Smooth muscle cell (in vitro differentiated cells): ENCODE data around the gene ZNF385C. TPM values are rescaled to one million over a fixed set of nuclear protein-coding genes. Genes with fewer than 3 reads are reported as not detected.

Experiments
- DNase-seq: peaks from one replicate; lab custom pipeline; 2025; ENCODE audit not compliant: unreplicated experiment; lab: John Stamatoyannopoulos, UW
- H2AFZ ChIP-seq: fragments of 200-600 bp; sonication (generic); 2 replicates; pipeline ENCODE4 v1.6.0; 2016; ENCODE audit warnings: antibody characterized with exemption, low read depth, mild to moderate bottlenecking
- H3F3A ChIP-seq: fragments of 200-600 bp; sonication (generic); 2 replicates; pipeline ENCODE4 v1.6.0; 2017; ENCODE audit warnings: antibody characterized with exemption, low read depth
- H3K27ac ChIP-seq: fragments of 200-600 bp; sonication (generic); 2 replicates; pipeline ENCODE4 v1.5.1; 2016; ENCODE audit warnings: low read depth, mild to moderate bottlenecking
- H3K27me3 ChIP-seq: fragments of 200-600 bp; sonication (generic); 2 replicates; pipeline ENCODE4 v1.6.1; 2016; ENCODE audit warnings: low read depth, mild to moderate bottlenecking
- H3K36me3 ChIP-seq: fragments of 200-600 bp; sonication (generic); 2 replicates; pipeline ENCODE4 v1.5.1; 2016; ENCODE audit warnings: low read depth
- H3K4me1 ChIP-seq: fragments of 200-600 bp; sonication (generic); 2 replicates; pipeline ENCODE4 v1.5.1; 2016; ENCODE audit warnings: low read depth
- H3K4me2 ChIP-seq: fragments of 200-600 bp; sonication (generic); 2 replicates; pipeline ENCODE4 v1.6.0; 2016; ENCODE audit warnings: mild to moderate bottlenecking
- H3K4me3 ChIP-seq: fragments of 200-600 bp; sonication (generic); 2 replicates; pipeline ENCODE4 v1.5.1; 2016; ENCODE audit warnings: mild to moderate bottlenecking
- H3K79me2 ChIP-seq: fragments of 200-600 bp; sonication (generic); 2 replicates; pipeline ENCODE4 v1.6.0; 2016; ENCODE audit warnings: low read depth, mild to moderate bottlenecking
- H3K9ac ChIP-seq: fragments of 200-600 bp; sonication (generic); 2 replicates; pipeline ENCODE4 v1.6.0; 2016; ENCODE audit warnings: low read depth
- H3K9me3 ChIP-seq: fragments of 200-600 bp; sonication (generic); replicated peaks from 2 replicates; pipeline ENCODE4 v1.5.1; 2016; ENCODE audit warnings: low read depth
- H4K20me1 ChIP-seq: fragments of 200-600 bp; sonication (generic); 2 replicates; pipeline ENCODE4 v1.6.0; 2016; ENCODE audit warnings: low read depth
- CTCF ChIP-seq: fragments of 200-600 bp; sonication (generic); IDR thresholded peaks from 2 replicates; pipeline ENCODE4 v1.5.1; 2017; ENCODE audit warnings: borderline replicate concordance, mild to moderate bottlenecking, antibody characterized with exemption; ENCODE audit not compliant: insufficient read depth, poor library complexity, severe bottlenecking
- WGBS: methylation state at CpG from one replicate; pipeline ENCODE4 v1.1.7; 2016; ENCODE audit warnings: low lambda C conversion rate; 5-methylcytosine and 5-hydroxymethylcytosine counted together
- polyA plus RNA-seq: library from polyadenylated mRNA; unstranded; fragments of >200 nt; fragmentation: Nextera tagmentation; extraction: Ambion mirVana; gene quantifications from 2 replicates; pipeline ENCODE4 v1.2.1, GENCODE V29; 2016
- total RNA-seq: library from RNA; depleted of rRNA; stranded (reverse); fragments of >200 nt; gene quantifications from 2 replicates; pipeline ENCODE4 v1.2.3, GENCODE V29; 2014

The ZNF385C gene
- total and polyA plus RNA-seq, 2 experiments from 2014 or later = 0.45 to 0.70 TPM

- no peak overlapping the region for H3K27ac ChIP-seq
- 77% methylated on average over 16 of the region's 17 CpGs for WGBS
- H3K4me2 ChIP-seq = no peak overlapping the region
- no peak overlapping the region for H2AFZ ChIP-seq
- H3K9ac ChIP-seq = no peak overlapping the region
- H3K4me3 ChIP-seq = no peak overlapping the region
- peaks cover 12% of the 10 kb centered on the region for H3F3A ChIP-seq
- H3K79me2 ChIP-seq = no peaks in the 10 kb centered on the region
- H3K27me3 ChIP-seq = no peaks in the 10 kb centered on the region
- peaks cover 27% of the 10 kb centered on the region for H3K4me1 ChIP-seq
- H3K9me3 ChIP-seq = no peaks in the 10 kb centered on the region
- no peak for DNase-seq
- H4K20me1 ChIP-seq = no peaks in the 10 kb centered on the region
- TF ChIP-seq CTCF = no peak
- H3K36me3 ChIP-seq = no peaks in the 10 kb centered on the region
These were observed 71.2 kb downstream of the ZNF385C start for GRCh38 chr17:42026857-42027589.

- no peaks in the 10 kb centered on the region for H3K27me3 ChIP-seq
- no peaks in the 10 kb centered on the region for H4K20me1 ChIP-seq
- DNase-seq = no peak
- peaks cover 7% of the 10 kb centered on the region for H3K79me2 ChIP-seq
- no peak overlapping the region for H3K9ac ChIP-seq
- no peaks in the 10 kb centered on the region for H3K36me3 ChIP-seq
- no peak overlapping the region for H2AFZ ChIP-seq
- WGBS = 100% methylated on average over 3 of the region's 3 CpGs
- peaks cover 12% of the 10 kb centered on the region for H3F3A ChIP-seq
- H3K9me3 ChIP-seq = no peaks in the 10 kb centered on the region
- H3K27ac ChIP-seq = no peak overlapping the region
- H3K4me3 ChIP-seq = no peak overlapping the region
- peaks cover 31% of the 10 kb centered on the region for H3K4me1 ChIP-seq
- no peak for TF ChIP-seq CTCF
- no peak overlapping the region for H3K4me2 ChIP-seq
These were observed 72.3 kb downstream of the ZNF385C start for GRCh38 chr17:42025936-42026335.

GRCh38 chr17:42025191-42025579, 73.1 kb downstream of the ZNF385C start:
- peak overlapping the region; percentile 72 for H3K4me2 ChIP-seq
- no peaks in the 10 kb centered on the region for H4K20me1 ChIP-seq
- peak overlapping the region; percentile 48 for H3K27ac ChIP-seq
- H3K4me3 ChIP-seq = no peak overlapping the region
- DNase-seq = no peak
- H3K27me3 ChIP-seq = no peaks in the 10 kb centered on the region
- no peak overlapping the region for H3K9ac ChIP-seq
- WGBS = 77% methylated on average over 8 of the region's 8 CpGs
- H3K79me2 ChIP-seq = peaks cover 15% of the 10 kb centered on the region
- no peak overlapping the region for H2AFZ ChIP-seq
- no peak for TF ChIP-seq CTCF
- H3K4me1 ChIP-seq = peaks cover 37% of the 10 kb centered on the region
- no peaks in the 10 kb centered on the region for H3K9me3 ChIP-seq
- no peaks in the 10 kb centered on the region for H3K36me3 ChIP-seq
- H3F3A ChIP-seq = peaks cover 12% of the 10 kb centered on the region
